ENCODE results near the gene EXOC1. TPM values are rescaled to one million over a fixed set of nuclear protein-coding genes. Genes with fewer than 3 reads are reported as not detected.

EXOC1 gene
- total RNA-seq, 1 donor from 2014 or later: 102 TPM

DNA sequence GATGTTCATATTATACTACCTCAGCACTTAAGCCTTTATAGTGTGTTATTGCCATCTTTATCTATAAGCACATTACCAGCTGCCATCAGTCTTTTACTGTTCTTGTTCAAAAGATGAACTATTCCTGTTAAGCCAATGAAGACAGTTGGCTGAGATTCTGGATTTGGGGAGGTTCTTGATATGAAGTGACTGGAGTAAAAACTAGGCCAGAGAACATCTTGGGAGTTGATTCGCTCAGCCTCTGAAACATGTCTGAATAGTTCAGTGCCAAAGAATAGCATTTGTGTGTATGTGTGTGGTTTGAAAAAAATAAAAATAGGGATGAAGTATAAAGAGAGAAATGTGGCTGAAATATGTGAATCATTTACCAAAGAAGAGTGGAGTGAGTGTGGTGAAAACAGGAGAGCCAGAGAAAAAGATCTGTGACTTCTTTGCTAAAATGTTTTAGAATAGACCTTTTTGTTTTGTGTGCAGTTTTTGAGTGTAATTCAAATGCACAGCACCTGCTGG lies 15.2 kb downstream of the EXOC1 start:
- DNase-seq: no peak
- Mint-ChIP-seq H3K27me3 (ENCODE audit: unreplicated experiment) (peaks cover 1% of the 10 kb centered on the region), H3K27ac (ENCODE audit: unreplicated experiment) (no peak overlapping the region), H3K4me3 (ENCODE audit: unreplicated experiment) (no peak overlapping the region), H3K36me3 (ENCODE audit: unreplicated experiment) (peaks cover 4% of the 10 kb centered on the region), H3K9me3 (ENCODE audit: unreplicated experiment) (peaks cover 3% of the 10 kb centered on the region), H3K4me1 (ENCODE audit: low read depth, unreplicated experiment) (peaks cover 7% of the 10 kb centered on the region)
- TF ChIP-seq, protein P1, sequence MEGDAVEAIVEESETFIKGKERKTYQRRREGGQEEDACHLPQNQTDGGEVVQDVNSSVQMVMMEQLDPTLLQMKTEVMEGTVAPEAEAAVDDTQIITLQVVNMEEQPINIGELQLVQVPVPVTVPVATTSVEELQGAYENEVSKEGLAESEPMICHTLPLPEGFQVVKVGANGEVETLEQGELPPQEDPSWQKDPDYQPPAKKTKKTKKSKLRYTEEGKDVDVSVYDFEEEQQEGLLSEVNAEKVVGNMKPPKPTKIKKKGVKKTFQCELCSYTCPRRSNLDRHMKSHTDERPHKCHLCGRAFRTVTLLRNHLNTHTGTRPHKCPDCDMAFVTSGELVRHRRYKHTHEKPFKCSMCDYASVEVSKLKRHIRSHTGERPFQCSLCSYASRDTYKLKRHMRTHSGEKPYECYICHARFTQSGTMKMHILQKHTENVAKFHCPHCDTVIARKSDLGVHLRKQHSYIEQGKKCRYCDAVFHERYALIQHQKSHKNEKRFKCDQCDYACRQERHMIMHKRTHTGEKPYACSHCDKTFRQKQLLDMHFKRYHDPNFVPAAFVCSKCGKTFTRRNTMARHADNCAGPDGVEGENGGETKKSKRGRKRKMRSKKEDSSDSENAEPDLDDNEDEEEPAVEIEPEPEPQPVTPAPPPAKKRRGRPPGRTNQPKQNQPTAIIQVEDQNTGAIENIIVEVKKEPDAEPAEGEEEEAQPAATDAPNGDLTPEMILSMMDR (IDR thresholded peaks at IDR 0.05; ENCODE audit: partially characterized antibody, unreplicated experiment): no peak

DNA sequence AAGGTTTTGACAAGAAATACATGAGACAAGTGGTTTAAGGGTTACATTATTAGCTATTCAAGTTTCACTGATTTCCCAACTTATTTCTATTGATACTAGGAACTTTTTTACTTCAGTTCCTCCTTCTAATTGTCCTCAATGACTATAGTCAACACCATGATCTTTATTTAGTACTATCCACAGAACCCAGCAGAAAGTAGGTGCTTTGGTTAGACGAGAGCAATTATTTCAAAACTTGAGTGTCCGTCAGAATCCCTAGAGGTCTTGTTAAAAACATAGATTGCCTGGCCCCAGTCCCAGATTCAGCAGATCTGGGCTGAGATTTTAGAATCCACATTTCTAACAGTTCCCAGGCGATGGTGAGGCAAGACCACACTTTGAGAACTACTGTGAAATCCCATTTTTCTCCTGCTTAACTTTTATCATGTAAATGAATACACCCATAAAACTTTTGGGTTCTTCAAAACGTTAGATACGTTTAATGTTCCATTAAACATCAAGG lies 17.9 kb downstream of the EXOC1 start:
- Mint-ChIP-seq H3K27me3 (ENCODE audit: unreplicated experiment) (peaks cover 1% of the 10 kb centered on the region), H3K4me3 (ENCODE audit: unreplicated experiment) (no peak overlapping the region), H3K4me1 (ENCODE audit: low read depth, unreplicated experiment) (no peaks in the 10 kb centered on the region), H3K9me3 (ENCODE audit: unreplicated experiment) (peaks cover 3% of the 10 kb centered on the region), H3K36me3 (ENCODE audit: unreplicated experiment) (peaks cover 4% of the 10 kb centered on the region), H3K27ac (ENCODE audit: unreplicated experiment) (no peak overlapping the region)
- no peak for DNase-seq
- TF ChIP-seq, protein P1 (IDR thresholded peaks at IDR 0.05; ENCODE audit: partially characterized antibody, unreplicated experiment): no peak

DNA sequence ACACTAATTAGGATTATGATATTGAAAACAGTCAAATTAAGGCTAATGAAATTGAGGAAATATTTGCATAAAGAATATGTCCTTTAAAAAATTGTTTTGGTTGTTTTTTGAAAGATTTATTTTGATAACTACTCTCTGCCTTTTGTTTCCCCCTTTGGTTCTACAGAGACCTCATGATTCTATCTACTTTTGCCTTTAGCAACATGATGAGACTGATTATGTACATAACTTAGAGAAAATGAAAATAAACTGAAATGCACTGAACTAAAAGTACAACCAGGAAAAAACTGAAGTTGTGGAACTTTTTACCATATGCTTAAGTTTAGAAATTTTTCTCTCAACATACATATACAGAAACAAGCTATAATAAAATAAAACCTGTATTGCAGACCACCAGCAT lies 21.4 kb downstream of the EXOC1 start:
- H3K27me3 Mint-ChIP-seq (ENCODE audit: unreplicated experiment): peaks cover under 1% of the 10 kb centered on the region
- TF ChIP-seq, protein P1 (IDR thresholded peaks at IDR 0.05; ENCODE audit: partially characterized antibody, unreplicated experiment): no peak
- no peak overlapping the region for H3K27ac Mint-ChIP-seq (ENCODE audit: unreplicated experiment)
- H3K4me1 Mint-ChIP-seq (ENCODE audit: low read depth, unreplicated experiment): no peaks in the 10 kb centered on the region
- DNase-seq: no peak
- H3K4me3 Mint-ChIP-seq (ENCODE audit: unreplicated experiment): no peak overlapping the region
- no peaks in the 10 kb centered on the region for H3K9me3 Mint-ChIP-seq (ENCODE audit: unreplicated experiment)
- peaks cover 11% of the 10 kb centered on the region for H3K36me3 Mint-ChIP-seq (ENCODE audit: unreplicated experiment)

DNA sequence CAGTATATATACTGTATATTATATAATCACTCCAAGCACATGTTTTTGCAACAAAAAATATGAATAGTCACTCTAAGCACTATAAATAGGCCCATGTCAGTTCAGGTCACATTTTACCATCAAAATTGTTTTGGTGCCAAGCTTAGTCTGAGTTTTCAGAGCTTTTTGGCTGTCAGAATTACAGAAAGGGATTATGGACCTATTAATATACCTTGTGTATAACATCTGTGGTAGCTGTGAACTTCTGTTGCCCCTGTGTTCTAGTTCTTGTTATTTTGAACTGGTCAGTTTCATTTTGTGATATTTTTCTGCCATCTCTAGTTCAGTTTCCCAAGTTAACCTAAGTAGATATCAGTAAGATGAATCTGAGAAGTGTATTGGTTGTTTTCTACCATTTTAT lies 22.9 kb downstream of the EXOC1 start:
- DNase-seq: no peak
- H3K36me3 Mint-ChIP-seq (ENCODE audit: unreplicated experiment): peaks cover 10% of the 10 kb centered on the region

DNA sequence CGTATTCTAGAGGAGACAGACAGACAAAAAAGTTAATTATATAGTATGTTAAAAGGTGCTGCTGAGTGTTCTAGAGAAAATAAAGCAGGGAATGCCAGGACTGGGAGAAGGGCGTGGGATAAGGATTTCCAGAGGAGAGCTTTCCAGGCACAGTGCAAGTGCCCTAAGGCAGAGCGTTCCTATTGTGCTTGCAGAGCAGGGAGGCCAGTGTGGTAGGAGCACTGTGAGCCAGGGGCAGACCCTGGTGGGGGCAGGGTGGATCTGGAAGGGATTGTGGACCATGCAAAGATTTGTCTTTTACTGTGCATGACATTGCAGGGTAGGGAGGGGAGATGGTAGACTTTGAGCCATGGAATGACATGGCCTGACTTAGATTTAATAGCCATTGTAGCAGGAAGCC lies 25.8 kb downstream of the EXOC1 start:
- H3K36me3 Mint-ChIP-seq (ENCODE audit: unreplicated experiment): peaks cover 10% of the 10 kb centered on the region
- DNase-seq: no peak
- no peak overlapping the region for H3K4me3 Mint-ChIP-seq (ENCODE audit: unreplicated experiment)
- H3K4me1 Mint-ChIP-seq (ENCODE audit: low read depth, unreplicated experiment): no peaks in the 10 kb centered on the region
- H3K27ac Mint-ChIP-seq (ENCODE audit: unreplicated experiment): no peak overlapping the region
- no peaks in the 10 kb centered on the region for H3K9me3 Mint-ChIP-seq (ENCODE audit: unreplicated experiment)
- H3K27me3 Mint-ChIP-seq (ENCODE audit: unreplicated experiment): no peaks in the 10 kb centered on the region
- TF ChIP-seq, protein P1 (IDR thresholded peaks at IDR 0.05; ENCODE audit: partially characterized antibody, unreplicated experiment): no peak

More for the DNA sequence above, 22.9 kb downstream of the EXOC1 start:
- TF ChIP-seq, protein P1 (IDR thresholded peaks at IDR 0.05; ENCODE audit: partially characterized antibody, unreplicated experiment): no peak
- Mint-ChIP-seq H3K27ac (ENCODE audit: unreplicated experiment) (no peak overlapping the region), H3K27me3 (ENCODE audit: unreplicated experiment) (no peaks in the 10 kb centered on the region), H3K4me1 (ENCODE audit: low read depth, unreplicated experiment) (no peaks in the 10 kb centered on the region), H3K9me3 (ENCODE audit: unreplicated experiment) (no peaks in the 10 kb centered on the region), H3K4me3 (ENCODE audit: unreplicated experiment) (no peak overlapping the region)

Data from glutamatergic neuron (in vitro differentiated cells).